NCI-H524 treated with DMSO at 0.1 percent for 48 hours (cell line): ENCODE data around the gene PELI2.

Experiments
- DNase-seq: peaks from one replicate; lab custom pipeline; 2025; lab: John Stamatoyannopoulos, UW

The PELI2 gene

GRCh38 chr14:56119201-56119981, 1.2 kb downstream of the PELI2 start:
- DNase-seq = no peak

GRCh38 chr14:56120091-56120691, 2.0 kb downstream of the PELI2 start:
- DNase-seq = peak; percentile 66

DNA sequence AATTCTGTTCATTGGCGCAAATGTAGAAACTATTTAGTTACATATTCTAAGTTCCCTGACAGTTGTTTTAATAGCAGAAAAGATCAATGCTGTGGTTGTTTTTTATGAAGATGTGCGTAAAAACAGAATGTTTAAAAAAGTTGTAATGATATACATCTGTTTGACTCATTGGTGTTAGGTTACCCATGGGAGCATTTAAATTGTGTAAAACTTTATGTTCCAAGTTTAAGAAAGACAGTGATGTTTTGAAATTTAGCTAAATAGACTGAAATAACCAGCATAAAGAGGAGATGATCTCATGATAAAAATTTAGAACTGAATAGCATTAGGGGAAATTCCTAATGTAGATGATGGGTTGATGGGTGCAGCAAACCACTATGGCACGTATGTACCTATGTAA, 3.6 kb downstream of the PELI2 start:
- DNase-seq = no peak

- DNase-seq = no peak
Measured at GRCh38 chr14:56122301-56122700, 4.1 kb downstream of the PELI2 start.

DNA sequence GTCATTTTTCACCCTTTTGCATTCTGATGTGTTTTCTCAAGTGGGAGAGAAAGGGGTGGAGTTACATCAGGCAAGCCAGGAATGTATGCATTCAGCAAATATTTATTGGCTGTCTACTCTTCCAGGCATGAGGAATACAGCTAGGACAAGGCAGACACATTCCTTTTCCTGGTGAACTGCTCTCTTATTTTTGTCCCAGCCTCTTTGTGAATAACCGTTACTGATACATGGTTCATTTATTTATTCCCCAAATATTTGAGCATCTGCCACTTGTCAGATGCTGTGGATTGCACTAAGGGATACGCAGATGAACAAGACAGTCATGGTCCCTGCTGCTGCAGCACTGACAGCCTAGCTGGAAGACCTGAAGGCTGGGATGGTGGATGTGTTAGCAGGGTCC, 6.1 kb downstream of the PELI2 start:
- DNase-seq = peak; percentile 35

DNA sequence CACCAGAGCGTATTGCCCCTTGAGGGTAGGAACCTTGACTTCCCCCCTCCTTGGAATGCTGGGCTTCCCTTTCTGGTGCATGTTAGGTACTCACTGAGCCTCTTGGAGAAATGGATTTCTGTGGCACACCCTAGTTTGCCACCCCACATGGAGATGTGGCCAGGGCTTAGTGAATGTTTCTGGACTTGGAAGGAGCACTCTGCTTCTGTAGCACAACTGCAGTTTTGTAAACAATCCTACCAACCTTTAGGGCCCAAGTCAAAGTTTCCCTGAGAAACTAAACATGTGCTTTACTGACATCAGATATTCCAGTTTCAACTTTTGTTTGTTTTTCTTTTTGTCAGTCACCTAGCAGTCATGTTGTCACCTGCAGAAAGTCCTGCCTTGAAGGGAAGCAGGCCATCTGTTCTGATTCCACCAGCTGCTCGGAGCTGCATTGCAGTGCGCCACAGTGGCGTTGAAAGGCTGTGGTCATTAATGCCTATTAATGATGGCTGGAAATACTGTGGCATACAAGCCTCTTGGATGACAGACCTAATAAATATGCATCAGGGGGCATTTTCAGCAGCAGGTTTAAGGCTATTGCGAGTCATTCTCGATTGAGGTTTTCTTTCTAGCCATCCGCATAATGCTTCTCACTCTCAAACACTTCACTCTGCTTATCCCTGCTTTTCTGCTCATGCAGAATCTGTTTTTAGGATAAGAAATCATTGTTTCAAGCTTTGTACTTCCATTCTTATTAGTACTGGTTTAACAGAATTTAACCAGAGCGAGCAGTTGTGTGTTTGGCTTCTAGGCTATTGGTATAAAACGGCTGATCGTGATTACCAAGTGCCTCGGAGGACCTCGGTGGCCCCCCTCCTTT, 7.8 kb downstream of the PELI2 start:
- peak; percentile 95 for DNase-seq

- DNase-seq = no peak
Measured at GRCh38 chr14:56126637-56126913, 8.4 kb downstream of the PELI2 start.

- DNase-seq = no peak
Measured at GRCh38 chr14:56127156-56127555, 8.9 kb downstream of the PELI2 start.

- no peak for DNase-seq
Measured at GRCh38 chr14:56129092-56129491, 10.9 kb downstream of the PELI2 start.

- no peak for DNase-seq
Measured at GRCh38 chr14:56129933-56130332, 11.7 kb downstream of the PELI2 start.

DNA sequence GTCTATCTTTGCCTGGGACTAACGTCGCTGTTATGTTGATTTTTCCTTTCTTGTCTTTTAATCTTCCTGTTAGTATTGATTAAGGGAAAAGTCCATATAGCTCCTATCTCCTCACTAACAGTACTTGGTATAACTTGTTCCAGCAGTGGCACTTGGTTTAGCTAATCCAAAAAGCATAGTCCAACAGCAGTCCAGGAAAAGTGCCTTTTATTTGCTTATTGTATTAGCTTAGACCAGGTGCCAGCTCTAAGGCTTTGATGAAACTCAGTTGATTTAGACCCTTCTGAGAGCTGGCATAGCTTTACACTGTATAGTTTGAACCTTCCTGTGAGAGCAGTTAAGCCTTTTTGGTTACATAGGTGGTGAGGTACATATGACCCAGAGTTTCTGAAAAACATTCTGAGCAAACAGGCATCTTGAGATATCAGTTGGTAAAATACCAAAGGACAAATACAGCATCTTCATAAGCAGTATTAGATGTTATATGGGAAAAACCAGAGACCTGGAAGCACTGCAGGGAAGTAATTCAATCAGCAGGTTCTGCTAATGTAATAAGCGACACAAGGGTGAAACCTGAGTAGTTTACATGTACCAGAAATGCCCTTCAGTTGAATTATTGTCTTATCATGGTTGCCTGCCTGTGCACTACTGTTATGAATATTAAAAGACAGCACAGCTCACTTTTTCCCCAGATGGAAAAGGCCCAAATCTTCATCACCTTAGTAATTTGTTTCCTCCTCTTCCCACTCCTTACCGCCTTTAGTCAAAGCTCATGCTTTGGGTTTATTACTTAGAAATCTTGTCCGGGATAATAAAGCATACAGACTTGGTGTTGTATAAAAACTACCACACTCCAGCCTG, 13.0 kb downstream of the PELI2 start:
- peak; percentile 92 for DNase-seq

- DNase-seq = peak; percentile 86
Measured at GRCh38 chr14:56131865-56132833, 13.9 kb downstream of the PELI2 start.

DNA sequence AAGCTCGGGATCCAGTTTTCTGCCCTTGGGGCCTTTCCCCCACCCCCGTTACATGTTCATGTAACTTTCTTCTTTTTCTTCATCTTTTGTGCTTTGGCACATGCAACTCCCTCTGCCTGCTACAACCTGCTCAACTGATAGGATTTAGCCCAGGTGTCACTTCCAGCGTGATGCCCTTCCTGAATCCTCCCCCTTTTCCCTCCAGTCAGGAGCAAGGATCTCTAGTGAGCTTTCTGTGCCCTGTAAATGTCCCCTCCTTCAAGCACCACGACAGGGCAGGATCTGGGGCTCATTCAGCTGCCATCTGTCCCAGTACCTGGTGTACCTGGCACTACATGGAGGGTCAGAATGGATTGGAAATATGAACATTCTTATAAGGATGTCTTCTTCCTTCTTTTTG, 15.3 kb downstream of the PELI2 start:
- DNase-seq = peak; percentile 77

GRCh38 chr14:56135001-56135400, 16.8 kb downstream of the PELI2 start:
- DNase-seq = peak; percentile 67

- no peak for DNase-seq
Measured at GRCh38 chr14:56135668-56136067, 17.5 kb downstream of the PELI2 start.

DNA sequence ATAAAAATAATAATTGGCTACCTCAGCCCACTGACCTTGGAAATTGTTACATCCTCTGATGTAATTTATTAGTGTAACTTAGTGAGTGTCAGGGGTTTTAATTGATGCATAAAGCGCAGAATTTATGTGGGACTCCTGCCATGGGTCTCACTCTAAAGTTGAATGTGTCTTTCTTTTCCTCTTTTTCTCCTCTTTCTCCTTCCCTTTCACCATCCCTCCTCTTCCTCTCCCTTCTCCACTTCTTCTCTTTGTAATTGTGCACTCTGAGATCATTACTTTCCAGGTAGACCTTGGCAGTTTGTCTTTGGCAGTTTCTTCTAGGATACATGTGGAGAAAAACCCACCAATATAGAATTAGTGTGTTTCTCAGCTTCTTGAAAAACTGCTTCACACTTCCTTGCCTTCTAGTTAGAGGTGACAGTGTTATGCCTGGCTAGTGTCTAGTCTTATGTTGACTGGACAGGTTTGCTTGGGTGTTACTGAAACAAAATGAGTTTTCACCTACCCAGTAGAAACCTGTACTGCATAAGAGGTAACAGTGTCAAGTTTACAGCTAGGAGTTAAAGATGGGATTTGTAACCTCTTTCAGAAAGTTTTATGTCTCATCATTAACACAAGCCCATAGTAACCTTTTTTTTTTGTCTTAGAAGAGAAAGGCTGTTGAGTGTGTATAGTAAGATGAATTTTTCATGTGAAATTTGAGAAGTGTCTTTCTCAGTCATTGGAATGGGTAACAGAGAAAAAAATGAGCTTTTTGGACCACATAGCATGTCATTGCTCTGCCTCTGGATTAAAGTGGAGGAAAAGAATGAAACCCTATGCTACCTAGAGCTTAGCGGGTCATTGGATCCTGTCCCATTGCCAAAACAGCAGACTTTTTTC, 18.6 kb downstream of the PELI2 start:
- DNase-seq = no peak

GRCh38 chr14:56137453-56137807, 19.2 kb downstream of the PELI2 start:
- DNase-seq = no peak

DNA sequence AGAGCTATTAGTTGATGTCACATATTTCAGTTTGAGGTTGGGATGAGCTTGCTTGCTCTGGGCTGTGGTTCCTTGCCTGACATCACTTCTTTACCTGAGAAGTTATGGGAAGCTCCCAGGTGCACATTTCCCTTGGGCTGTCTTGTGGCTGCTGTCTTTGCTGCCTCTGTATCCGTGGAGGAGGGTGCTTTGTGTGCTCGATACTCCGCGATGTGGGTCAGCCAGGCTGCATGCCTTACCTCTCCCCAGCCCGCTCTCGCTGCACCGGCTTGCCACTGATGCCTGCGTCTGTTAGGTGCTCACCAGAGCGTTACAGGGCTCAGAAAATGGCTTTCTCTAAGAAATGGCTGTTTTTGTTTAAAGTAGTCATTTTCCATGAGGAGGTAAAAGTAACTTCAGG, 19.6 kb downstream of the PELI2 start:
- DNase-seq = peak; percentile 41

DNA sequence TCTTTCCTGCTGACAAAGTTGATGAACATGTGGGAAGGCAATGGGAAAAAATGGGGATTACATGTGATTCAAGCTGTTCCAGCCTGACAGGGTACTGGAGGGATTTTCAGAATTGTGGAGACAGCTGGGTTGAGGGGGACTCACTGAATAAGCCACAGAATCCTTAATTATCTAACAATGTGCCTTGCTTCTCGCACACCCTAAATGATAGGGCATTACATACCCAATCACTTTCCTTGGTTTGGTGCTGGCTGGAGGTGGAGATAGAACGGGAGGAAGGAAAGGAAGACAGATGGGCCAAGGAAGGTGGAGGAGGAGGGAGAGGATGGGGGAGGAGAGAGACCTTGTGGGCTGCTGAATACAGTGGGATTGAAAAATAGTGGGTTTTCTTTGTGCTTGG, 20.7 kb downstream of the PELI2 start:
- peak; percentile 100 for DNase-seq

- DNase-seq = no peak
Measured at GRCh38 chr14:56142314-56142713, 24.1 kb downstream of the PELI2 start.
